GM23338 (cell line): Measurements from ENCODE around the gene SLC7A5. TPM values are rescaled to one million over a fixed set of nuclear protein-coding genes. Genes with fewer than 3 reads are reported as not detected.
"Not testable (repeated sequence)": the region's sequence is repeated elsewhere in the genome, so short reads cannot be mapped to it uniquely, and the experiment has no call there.

ENCODE experiments used
- ATAC-seq: fragments of 200-7000 bp; cut with Tn5 transposase; 3 replicates; pipeline ENCODE4 v1.9.1; 2020
- DNase-seq: peaks from one replicate; pipeline ENCODE4 v3.0.0-alpha.2; 2015; ENCODE audit warnings: low spot score
- H2AFZ ChIP-seq: fragments of 200-600 bp; sonication (generic); 2 replicates; pipeline ENCODE4 v1.8.0; 2016; ENCODE audit warnings: antibody characterized with exemption, mild to moderate bottlenecking, moderate library complexity
- H3F3A ChIP-seq: fragments of 200-600 bp; sonication (generic); replicated peaks from 2 replicates; pipeline ENCODE4 v1.8.0; 2017; ENCODE audit warnings: antibody characterized with exemption, mixed run types, low read depth
- H3K27ac ChIP-seq: fragments of 200-600 bp; sonication (generic); 2 replicates; pipeline ENCODE4 v1.6.1; 2016; ENCODE audit warnings: low read depth
- H3K27me3 ChIP-seq: fragments of 200-600 bp; sonication (generic); 2 replicates; pipeline ENCODE4 v1.8.0; 2016; ENCODE audit warnings: mild to moderate bottlenecking, mixed run types, moderate library complexity; ENCODE audit not compliant: insufficient read depth
- H3K36me3 ChIP-seq: fragments of 200-600 bp; sonication (generic); 2 replicates; pipeline ENCODE4 v1.8.0; 2016; ENCODE audit warnings: mild to moderate bottlenecking; ENCODE audit not compliant: insufficient read depth
- H3K4me1 ChIP-seq: fragments of 200-600 bp; sonication (generic); 2 replicates; pipeline ENCODE4 v1.8.0; 2016; ENCODE audit warnings: mild to moderate bottlenecking, moderate library complexity; ENCODE audit not compliant: insufficient read depth
- H3K4me2 ChIP-seq: fragments of 200-600 bp; sonication (generic); 2 replicates; pipeline ENCODE4 v1.7.1; 2017; ENCODE audit warnings: mixed run types
- H3K4me3 ChIP-seq: fragments of 200-600 bp; sonication (generic); 2 replicates; pipeline ENCODE4 v1.6.1; 2016; ENCODE audit warnings: mixed run types
- H3K79me2 ChIP-seq: fragments of 200-600 bp; sonication (generic); replicated peaks from 2 replicates; pipeline ENCODE4 v1.8.0; 2017; ENCODE audit warnings: mild to moderate bottlenecking; ENCODE audit not compliant: insufficient read depth
- H3K9me2 ChIP-seq: fragments of 200-600 bp; sonication (generic); 2 replicates; pipeline ENCODE4 v1.8.0; 2017; ENCODE audit not compliant: insufficient read depth
- H4K20me1 ChIP-seq: fragments of 200-600 bp; sonication (generic); replicated peaks from 2 replicates; pipeline ENCODE4 v1.8.0; 2017; ENCODE audit warnings: mild to moderate bottlenecking; ENCODE audit not compliant: insufficient read depth
- H3K27ac Mint-ChIP-seq: 2 replicates; pipeline ENCODE4 v1.8.0; 2020; ENCODE audit warnings: inconsistent platforms, mild to moderate bottlenecking, moderate library complexity, mixed read lengths
- H3K27me3 Mint-ChIP-seq: 3 replicates; pipeline ENCODE4 v1.8.0; 2022; ENCODE audit warnings: low read depth, mild to moderate bottlenecking, moderate library complexity, mixed read lengths, inconsistent platforms; ENCODE audit not compliant: insufficient read depth, poor library complexity
- H3K36me3 Mint-ChIP-seq: 3 replicates; pipeline ENCODE4 v1.8.0; 2021; ENCODE audit warnings: low read depth, mild to moderate bottlenecking, inconsistent platforms, moderate library complexity, mixed read lengths
- H3K4me1 Mint-ChIP-seq: 3 replicates; pipeline ENCODE4 v1.8.0; 2020; ENCODE audit warnings: mild to moderate bottlenecking, inconsistent platforms, mixed read lengths
- H3K4me3 Mint-ChIP-seq: 3 replicates; pipeline ENCODE4 v1.8.0; 2021; ENCODE audit warnings: moderate library complexity, mild to moderate bottlenecking, inconsistent platforms, mixed read lengths
- H3K9me3 Mint-ChIP-seq: 3 replicates; pipeline ENCODE4 v1.8.0; 2020; ENCODE audit warnings: moderate library complexity, mild to moderate bottlenecking, inconsistent platforms, mixed read lengths
- POLR2AphosphoS5 ChIP-seq: IDR thresholded peaks from 2 replicates; pipeline ENCODE4 v1.6.1; 2016; ENCODE audit warnings: antibody characterized with exemption, low read depth
- polyA plus RNA-seq: library from polyadenylated mRNA; unstranded; fragments of >200 nt; fragmentation: Nextera tagmentation; extraction: Ambion mirVana; gene quantifications from 2 replicates; pipeline ENCODE4 v1.2.1, GENCODE V29; 2016
- total RNA-seq: library from RNA; depleted of rRNA; stranded (reverse); fragments of >200 nt; shearing (Covaris generic); gene quantifications from 2 replicates; pipeline ENCODE4 v1.2.3, GENCODE V29; 2014

Gene SLC7A5
- total and polyA plus RNA-seq, 2 experiments from 2014 or later = 107 to 386 TPM

DNA sequence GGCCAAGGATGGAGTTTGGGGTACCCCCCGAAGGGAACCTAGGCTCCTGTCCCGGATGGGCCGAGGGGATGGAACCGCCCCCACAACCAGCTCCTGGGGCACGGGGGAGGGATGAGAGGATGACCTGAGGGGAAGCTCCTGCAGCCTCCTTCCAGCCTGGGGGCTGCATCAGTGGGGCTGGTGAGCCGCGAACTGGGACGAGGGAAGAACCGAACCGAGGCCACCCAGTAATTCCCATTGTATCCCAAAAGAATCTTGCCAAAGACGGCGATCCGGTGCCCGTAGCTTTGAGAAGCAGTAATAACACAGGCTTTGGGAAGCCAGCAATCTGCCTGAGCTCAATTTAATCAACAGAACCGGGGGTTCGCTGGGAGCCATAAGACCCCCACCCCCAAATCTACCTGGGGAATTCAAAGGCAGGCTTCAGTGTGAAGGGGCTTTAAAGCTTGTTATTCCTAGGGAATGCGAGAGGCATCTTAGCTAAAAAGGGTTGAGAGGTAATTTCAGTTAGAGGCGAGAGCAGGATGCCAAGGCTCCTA lies 641 bp upstream of the SLC7A5 start:
- peaks cover 10% of the 10 kb centered on the region for H3F3A ChIP-seq
- Mint-ChIP-seq H3K27me3 (peaks cover 65% of the 10 kb centered on the region), H3K36me3 (peaks cover 38% of the 10 kb centered on the region), H3K27ac (peak overlapping the region; percentile 98), H3K4me1 (peaks cover 66% of the 10 kb centered on the region), H3K4me3 (peak overlapping the region; percentile 57)
- H4K20me1 ChIP-seq = peaks cover 34% of the 10 kb centered on the region
- H3K9me3 Mint-ChIP-seq, H3K9me2 ChIP-seq, DNase-seq, ATAC-seq, H3K36me3 ChIP-seq, H2AFZ ChIP-seq: not testable (repeated sequence)
- H3K27ac ChIP-seq = peak overlapping the region; percentile 98
- peaks cover 39% of the 10 kb centered on the region for H3K27me3 ChIP-seq
- peaks cover 39% of the 10 kb centered on the region for H3K79me2 ChIP-seq
- peaks cover 58% of the 10 kb centered on the region for H3K4me1 ChIP-seq
- H3K4me2 ChIP-seq = peak overlapping the region; percentile 74
- peak; percentile 27; the same call in 1 of the 2 replicates for TF ChIP-seq POLR2AphosphoS5
- H3K4me3 ChIP-seq = peak overlapping the region; percentile 44

DNA sequence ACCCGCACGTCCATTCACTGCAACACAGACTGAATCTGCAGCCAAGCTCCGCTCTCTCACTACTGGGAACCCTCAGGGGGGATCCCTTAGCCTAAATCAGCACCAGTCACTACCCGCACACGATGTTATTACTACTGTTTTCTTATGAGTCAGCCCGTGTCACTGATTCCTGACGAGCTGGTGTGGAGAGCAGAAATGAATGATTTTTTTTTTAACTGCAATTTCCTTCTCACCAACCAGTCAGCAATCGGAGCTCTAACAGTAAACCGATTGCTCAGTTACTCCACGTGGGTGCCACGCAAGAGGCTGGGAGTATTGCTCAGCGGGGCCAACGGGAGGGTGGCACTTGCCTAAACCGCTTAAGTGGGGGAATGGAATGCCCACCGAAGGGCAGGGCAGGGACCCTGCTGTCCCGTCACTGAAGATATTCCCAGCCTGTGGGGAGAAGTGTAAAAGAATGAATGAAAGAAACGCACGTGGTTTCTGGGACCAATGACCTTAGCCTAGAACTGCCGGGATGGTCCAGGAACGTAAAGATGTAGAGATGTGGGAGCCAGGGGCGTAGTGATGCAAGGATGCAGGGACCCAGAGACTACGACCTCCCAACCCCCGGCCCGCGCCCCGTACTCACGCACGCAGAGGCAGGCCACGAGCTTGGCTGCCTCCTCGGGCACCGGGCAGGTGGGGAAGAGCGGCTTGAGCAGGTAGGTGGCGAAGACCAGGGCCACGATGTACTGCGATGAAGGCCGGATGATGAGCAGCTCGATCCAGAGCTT lies 865 bp downstream of the SLC7A5 start:
- H3K27me3 ChIP-seq = peaks cover 48% of the 10 kb centered on the region
- ATAC-seq = peak; percentile 0; the same call in 2 of the 3 replicates
- not testable (repeated sequence) for H3K9me2 ChIP-seq, H3K27ac ChIP-seq, H3K9me3 Mint-ChIP-seq, DNase-seq, H3F3A ChIP-seq, H2AFZ ChIP-seq, H3K27ac Mint-ChIP-seq, H3K36me3 ChIP-seq
- Mint-ChIP-seq H3K4me3 (peak overlapping the region; percentile 90), H3K27me3 (peaks cover 73% of the 10 kb centered on the region), H3K4me1 (peaks cover 66% of the 10 kb centered on the region), H3K36me3 (peaks cover 49% of the 10 kb centered on the region)
- H4K20me1 ChIP-seq = peaks cover 46% of the 10 kb centered on the region
- H3K4me2 ChIP-seq = peak overlapping the region; percentile 100
- H3K4me1 ChIP-seq = peaks cover 49% of the 10 kb centered on the region
- H3K79me2 ChIP-seq = peaks cover 54% of the 10 kb centered on the region
- peak overlapping the region; percentile 96 for H3K4me3 ChIP-seq

- Histone ChIP-seq H3K79me2 (peaks cover 78% of the 10 kb centered on the region), H3K4me1 (peaks cover 32% of the 10 kb centered on the region), H3K27me3 (peaks cover 51% of the 10 kb centered on the region), H3K4me2 (peak overlapping the region; percentile 100), H3K4me3 (peak overlapping the region; percentile 96), H4K20me1 (peaks cover 61% of the 10 kb centered on the region)
- Mint-ChIP-seq H3K4me1 (peaks cover 50% of the 10 kb centered on the region), H3K27me3 (peaks cover 59% of the 10 kb centered on the region), H3K36me3 (peaks cover 66% of the 10 kb centered on the region), H3K4me3 (peak overlapping the region; percentile 90)
- not testable (repeated sequence) for DNase-seq, H2AFZ ChIP-seq, H3K9me3 Mint-ChIP-seq, H3K27ac Mint-ChIP-seq, H3K36me3 ChIP-seq, H3K9me2 ChIP-seq, H3F3A ChIP-seq, H3K27ac ChIP-seq, ATAC-seq
Measured at GRCh38 chr16:87865902-87866555, 3.3 kb downstream of the SLC7A5 start.
